Cardiac muscle cell (in vitro differentiated cells and primary cell): ENCODE measurements around the gene C4orf50. TPM values are rescaled to one million over a fixed set of nuclear protein-coding genes. Genes with fewer than 3 reads are reported as not detected.

Source experiments
- DNase-seq, 2 donors: peaks; one replicate each; pipeline versions ENCODE4 v3.0.0 to v3.0.0-alpha.2; 2010 to 2017; ENCODE audit warnings: low read depth in 1 of 2, low spot score in 1 of 2
- H3K27ac ChIP-seq: fragments of 200-600 bp; sonication (generic); 2 replicates; pipeline ENCODE4 v1.5.1; 2016
- H3K27me3 ChIP-seq: fragments of 200-600 bp; sonication (generic); 2 replicates; pipeline ENCODE4 v1.6.0; 2016; ENCODE audit warnings: control low read depth
- H3K36me3 ChIP-seq: fragments of 200-600 bp; sonication (generic); 2 replicates; pipeline ENCODE4 v1.5.1; 2016; ENCODE audit warnings: control low read depth
- H3K4me1 ChIP-seq: fragments of 200-600 bp; sonication (generic); 2 replicates; pipeline ENCODE4 v1.8.1; 2017; ENCODE audit warnings: low read depth, mild to moderate bottlenecking, mixed run types
- H3K4me3 ChIP-seq: fragments of 200-600 bp; sonication (generic); 2 replicates; pipeline ENCODE4 v1.5.1; 2016; ENCODE audit warnings: mild to moderate bottlenecking
- H3K9me3 ChIP-seq: fragments of 200-600 bp; sonication (generic); 2 replicates; pipeline ENCODE4 v1.5.1; 2017; ENCODE audit warnings: low read depth, mild to moderate bottlenecking, control low read depth
- polyA plus RNA-seq: library from polyadenylated mRNA; unstranded; fragments of >200 nt; fragmentation: Nextera tagmentation; extraction: Ambion mirVana; gene quantifications from 2 replicates; pipeline ENCODE4 v1.2.1, GENCODE V29; 2016
- total RNA-seq: library from RNA; depleted of rRNA; stranded (reverse); fragments of >200 nt; gene quantifications from 2 replicates; pipeline ENCODE4 v1.2.3, GENCODE V29; 2016
- TF ChIP-seq, protein P1 (sequence below): IDR thresholded peaks from 2 replicates; pipeline ENCODE4 v1.5.1; 2012; ENCODE audit warnings: low read depth, mild to moderate bottlenecking, low read length

The C4orf50 gene
- total and polyA plus RNA-seq, 2 experiments from 2014 or later, result 0.15 TPM; not detected in 1

- peaks cover 24% of the 10 kb centered on the region for H3K27me3 ChIP-seq
- H3K4me1 ChIP-seq, result no peaks in the 10 kb centered on the region
- TF ChIP-seq, protein P1, sequence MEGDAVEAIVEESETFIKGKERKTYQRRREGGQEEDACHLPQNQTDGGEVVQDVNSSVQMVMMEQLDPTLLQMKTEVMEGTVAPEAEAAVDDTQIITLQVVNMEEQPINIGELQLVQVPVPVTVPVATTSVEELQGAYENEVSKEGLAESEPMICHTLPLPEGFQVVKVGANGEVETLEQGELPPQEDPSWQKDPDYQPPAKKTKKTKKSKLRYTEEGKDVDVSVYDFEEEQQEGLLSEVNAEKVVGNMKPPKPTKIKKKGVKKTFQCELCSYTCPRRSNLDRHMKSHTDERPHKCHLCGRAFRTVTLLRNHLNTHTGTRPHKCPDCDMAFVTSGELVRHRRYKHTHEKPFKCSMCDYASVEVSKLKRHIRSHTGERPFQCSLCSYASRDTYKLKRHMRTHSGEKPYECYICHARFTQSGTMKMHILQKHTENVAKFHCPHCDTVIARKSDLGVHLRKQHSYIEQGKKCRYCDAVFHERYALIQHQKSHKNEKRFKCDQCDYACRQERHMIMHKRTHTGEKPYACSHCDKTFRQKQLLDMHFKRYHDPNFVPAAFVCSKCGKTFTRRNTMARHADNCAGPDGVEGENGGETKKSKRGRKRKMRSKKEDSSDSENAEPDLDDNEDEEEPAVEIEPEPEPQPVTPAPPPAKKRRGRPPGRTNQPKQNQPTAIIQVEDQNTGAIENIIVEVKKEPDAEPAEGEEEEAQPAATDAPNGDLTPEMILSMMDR, result no peak
Measured at GRCh38 chr4:5908876-5909427, 109.3 kb downstream of the C4orf50 start.

GRCh38 chr4:5906191-5906590 lies 112.0 kb downstream of the C4orf50 start:
- peaks cover 24% of the 10 kb centered on the region for H3K27me3 ChIP-seq
- no peak overlapping the region for H3K4me3 ChIP-seq

More at GRCh38 chr4:5908876-5909427, 109.3 kb downstream of the C4orf50 start:
- H3K4me3 ChIP-seq, result no peak overlapping the region
- H3K9me3 ChIP-seq, result no peaks in the 10 kb centered on the region
- H3K36me3 ChIP-seq, result no peaks in the 10 kb centered on the region
- no peak for DNase-seq
- no peak overlapping the region for H3K27ac ChIP-seq

GRCh38 chr4:5905714-5906113 lies 112.5 kb downstream of the C4orf50 start:
- no peaks in the 10 kb centered on the region for H3K9me3 ChIP-seq
- TF ChIP-seq, protein P1, result no peak
- H3K27me3 ChIP-seq, result peaks cover 24% of the 10 kb centered on the region
- H3K27ac ChIP-seq, result no peak overlapping the region
- no peaks in the 10 kb centered on the region for H3K4me1 ChIP-seq
- no peaks in the 10 kb centered on the region for H3K36me3 ChIP-seq
- no peak for DNase-seq
- no peak overlapping the region for H3K4me3 ChIP-seq

More at GRCh38 chr4:5906191-5906590, 112.0 kb downstream of the C4orf50 start:
- no peak overlapping the region for H3K27ac ChIP-seq
- no peak for DNase-seq
- TF ChIP-seq, protein P1, result no peak
- H3K9me3 ChIP-seq, result no peaks in the 10 kb centered on the region
- no peaks in the 10 kb centered on the region for H3K36me3 ChIP-seq
- no peaks in the 10 kb centered on the region for H3K4me1 ChIP-seq

GRCh38 chr4:5900844-5901243 lies 117.4 kb downstream of the C4orf50 start:
- H3K27me3 ChIP-seq, result peaks cover 43% of the 10 kb centered on the region
- no peaks in the 10 kb centered on the region for H3K4me1 ChIP-seq
- no peak for DNase-seq
- TF ChIP-seq, protein P1, result no peak
- H3K9me3 ChIP-seq, result no peaks in the 10 kb centered on the region
- H3K36me3 ChIP-seq, result no peaks in the 10 kb centered on the region
- no peak overlapping the region for H3K27ac ChIP-seq
- no peak overlapping the region for H3K4me3 ChIP-seq

DNA sequence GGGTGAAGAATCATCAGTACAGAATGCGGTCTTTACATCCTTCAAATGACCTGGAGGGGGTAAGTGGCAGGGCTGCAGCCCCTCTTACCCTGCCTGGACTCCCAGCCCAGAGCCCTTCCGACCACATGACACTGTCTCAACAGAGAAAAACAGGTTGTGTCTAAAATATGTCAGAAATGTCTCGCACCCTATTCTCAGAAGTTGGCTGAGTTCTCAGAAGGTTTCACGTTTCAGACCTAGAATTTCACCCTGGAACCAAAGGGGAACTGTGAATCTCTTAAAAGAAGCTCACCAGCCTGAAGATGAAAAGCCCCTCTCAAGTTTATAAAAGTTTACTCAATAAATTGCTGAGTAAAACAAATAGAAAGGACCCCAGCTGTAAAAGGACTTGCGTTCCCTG lies 118.3 kb downstream of the C4orf50 start:
- Histone ChIP-seq H3K4me3 (no peak overlapping the region), H3K27ac (no peak overlapping the region), H3K27me3 (peaks cover 43% of the 10 kb centered on the region), H3K4me1 (no peaks in the 10 kb centered on the region), H3K9me3 (no peaks in the 10 kb centered on the region), H3K36me3 (no peaks in the 10 kb centered on the region)
- TF ChIP-seq, protein P1, result no peak
- DNase-seq, result no peak

DNA sequence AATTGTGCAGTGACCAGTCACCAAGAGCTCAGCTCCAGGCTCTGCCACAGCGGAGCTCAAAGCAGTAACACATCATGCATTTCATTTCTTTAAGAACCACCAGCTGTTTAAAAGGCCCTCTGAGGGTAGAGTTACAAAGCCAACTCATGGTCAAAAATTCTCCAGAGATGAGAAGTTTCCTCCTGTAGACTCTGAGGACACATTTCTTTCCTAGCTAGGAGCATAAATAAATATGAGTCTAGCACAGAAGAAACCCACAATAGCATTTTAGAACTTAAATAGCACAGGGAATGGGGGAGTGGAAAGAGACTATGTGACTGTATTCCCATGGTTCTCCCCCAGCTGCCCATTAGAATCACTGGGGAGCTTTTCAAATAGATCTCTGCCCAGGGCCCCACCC lies 118.8 kb downstream of the C4orf50 start:
- Histone ChIP-seq H3K4me3 (no peak overlapping the region), H3K27ac (no peak overlapping the region), H3K36me3 (no peaks in the 10 kb centered on the region), H3K4me1 (no peaks in the 10 kb centered on the region), H3K9me3 (no peaks in the 10 kb centered on the region), H3K27me3 (peaks cover 48% of the 10 kb centered on the region)
- TF ChIP-seq, protein P1, result no peak
- DNase-seq, result no peak
